DOHH2 (cell line): ENCODE data around the gene NANOG.
"Not testable (repeated sequence)": the region's sequence is repeated elsewhere in the genome, so short reads cannot be mapped to it uniquely, and the experiment has no call there.

ENCODE experiments used
- H3F3A ChIP-seq: fragments of 200-600 bp; sonication (generic), shearing (Covaris generic); 2 replicates; pipeline ENCODE4 v1.6.0; 2016; ENCODE audit warnings: antibody characterized with exemption, mild to moderate bottlenecking; ENCODE audit not compliant: control insufficient read depth, insufficient read depth
- H3K27ac ChIP-seq: fragments of 200-600 bp; sonication (generic); 2 replicates; pipeline ENCODE4 v1.5.1; 2014; ENCODE audit warnings: low read depth, mild to moderate bottlenecking, low read length, moderate library complexity
- H3K27me3 ChIP-seq: fragments of 200-600 bp; sonication (generic); 2 replicates; pipeline ENCODE4 v1.6.1; 2014; ENCODE audit warnings: mild to moderate bottlenecking, low read length, mixed read lengths; ENCODE audit not compliant: control insufficient read depth
- H3K36me3 ChIP-seq: fragments of 200-600 bp; sonication (generic); 2 replicates; pipeline ENCODE4 v1.6.1; 2014; ENCODE audit warnings: mild to moderate bottlenecking, low read length, moderate library complexity, mixed read lengths; ENCODE audit not compliant: control insufficient read depth
- H3K4me1 ChIP-seq: fragments of 200-600 bp; sonication (generic); 2 replicates; pipeline ENCODE4 v1.6.1; 2014; ENCODE audit warnings: mild to moderate bottlenecking, low read length, mixed read lengths; ENCODE audit not compliant: control insufficient read depth
- H3K4me2 ChIP-seq: fragments of 200-600 bp; sonication (generic); 2 replicates; pipeline ENCODE4 v1.6.0; 2014; ENCODE audit warnings: mild to moderate bottlenecking, low read length, moderate library complexity
- H3K4me3 ChIP-seq: fragments of 200-600 bp; sonication (generic); 2 replicates; pipeline ENCODE4 v1.5.1; 2014; ENCODE audit warnings: mild to moderate bottlenecking, low read length, mixed read lengths
- H3K79me2 ChIP-seq: fragments of 200-600 bp; sonication (generic); 2 replicates; pipeline ENCODE4 v1.6.1; 2014; ENCODE audit warnings: mild to moderate bottlenecking, low read length, mixed read lengths; ENCODE audit not compliant: control insufficient read depth
- H3K9me2 ChIP-seq: fragments of 200-600 bp; sonication (generic); replicated peaks from 2 replicates; pipeline ENCODE4 v1.6.1; 2014; ENCODE audit warnings: mild to moderate bottlenecking, low read length, mixed read lengths; ENCODE audit not compliant: control insufficient read depth
- H3K9me3 ChIP-seq: fragments of 200-600 bp; sonication (generic); 2 replicates; pipeline ENCODE4 v1.6.1; 2014; ENCODE audit warnings: antibody characterized with exemption, low read length, mixed read lengths; ENCODE audit not compliant: control insufficient read depth, insufficient read depth
- H4K20me1 ChIP-seq: fragments of 200-600 bp; sonication (generic); 2 replicates; pipeline ENCODE4 v1.6.0; 2014; ENCODE audit warnings: low read depth, mild to moderate bottlenecking, antibody characterized with exemption, low read length, moderate library complexity; ENCODE audit not compliant: control insufficient read depth, insufficient read depth
- CTCF ChIP-seq: fragments of 200-600 bp; sonication (generic); IDR thresholded peaks from one replicate; pipeline ENCODE4 v1.5.1; 2014; ENCODE audit warnings: antibody characterized with exemption, mild to moderate bottlenecking, low read depth, low read length; ENCODE audit not compliant: poor library complexity, severe bottlenecking
- EZH2phosphoT487 ChIP-seq: fragments of 200-600 bp; sonication (generic); IDR thresholded peaks from 2 replicates; pipeline ENCODE4 v1.6.1; 2017; ENCODE audit warnings: borderline replicate concordance, mild to moderate bottlenecking, antibody characterized with exemption, low read length, moderate library complexity, mixed read lengths

NANOG gene

GRCh38 chr12:7788884-7789528 is at the start of gene NANOG:
NANOG (plus strand) TSS chr12:7789402; CDS start chr12:7789615, 213 bp downstream.
- not testable (repeated sequence) for H3K79me2 ChIP-seq, H3K4me3 ChIP-seq, H3K27ac ChIP-seq, H3K36me3 ChIP-seq, H3K9me2 ChIP-seq, H3F3A ChIP-seq, H3K27me3 ChIP-seq, H3K9me3 ChIP-seq, H4K20me1 ChIP-seq, H3K4me2 ChIP-seq, H3K4me1 ChIP-seq

GRCh38 chr12:7747246-7747645 is 42.0 kb upstream of the NANOG start, which contains the start of gene CLEC4C:
CLEC4C (minus strand) TSS chr12:7747375; CDS start chr12:7747348, 27 bp downstream.
- H3K4me3 ChIP-seq: no peak within 1 kb of the TSS
- no peaks in the 10 kb centered on the region for H3K27me3 ChIP-seq
- no peaks in the 10 kb centered on the region for H3K9me2 ChIP-seq
- no peak within 1 kb of the TSS for H3K4me2 ChIP-seq
- no peaks in the 10 kb centered on the region for H3K79me2 ChIP-seq
- TF ChIP-seq EZH2phosphoT487 (no peak), CTCF (no peak)
- no peaks in the 10 kb centered on the region for H3K9me3 ChIP-seq
- H3K27ac ChIP-seq: no peak within 1 kb of the TSS
- no peaks in the 10 kb centered on the region for H3K36me3 ChIP-seq
- no peaks in the 10 kb centered on the region for H3F3A ChIP-seq
- H3K4me1 ChIP-seq: no peaks in the 10 kb centered on the region
- no peaks in the 10 kb centered on the region for H4K20me1 ChIP-seq

- Histone ChIP-seq H3K79me2 (no peaks in the 10 kb centered on the region), H3F3A (no peaks in the 10 kb centered on the region), H3K4me1 (no peaks in the 10 kb centered on the region), H3K36me3 (no peaks in the 10 kb centered on the region), H4K20me1 (no peaks in the 10 kb centered on the region), H3K4me3 (no peak overlapping the region), H3K27ac (no peak overlapping the region), H3K9me3 (no peaks in the 10 kb centered on the region), H3K27me3 (no peaks in the 10 kb centered on the region), H3K9me2 (no peaks in the 10 kb centered on the region), H3K4me2 (no peak overlapping the region)
- TF ChIP-seq EZH2phosphoT487: no peak
- TF ChIP-seq CTCF: no peak
Observed at GRCh38 chr12:7748852-7749251, 40.4 kb upstream of the NANOG start.

- Histone ChIP-seq H3K36me3 (no peaks in the 10 kb centered on the region), H3K27me3 (no peaks in the 10 kb centered on the region), H4K20me1 (no peaks in the 10 kb centered on the region), H3F3A (no peaks in the 10 kb centered on the region), H3K27ac (no peak overlapping the region), H3K9me3 (no peaks in the 10 kb centered on the region), H3K4me3 (no peak overlapping the region), H3K9me2 (no peaks in the 10 kb centered on the region), H3K4me1 (no peaks in the 10 kb centered on the region), H3K4me2 (no peak overlapping the region), H3K79me2 (no peaks in the 10 kb centered on the region)
- no peak for TF ChIP-seq EZH2phosphoT487
- TF ChIP-seq CTCF: no peak
Observed at GRCh38 chr12:7749442-7749841, 39.8 kb upstream of the NANOG start.
